MCF 10A (cell line): ENCODE data around the gene IL17D. TPM values are rescaled to one million over a fixed set of nuclear protein-coding genes. Genes with fewer than 3 reads are reported as not detected.

ENCODE experiments used
- BruUV-seq: library from RNA; stranded (reverse); fragments of 400-500 nt; replicated peaks from 2 replicates; lab custom pipeline; 2021; lab: Mats Ljungman, UMichigan
- CTCF ChIA-PET: fragments of 300-600 bp; sonication (Branson Sonifier 250); formaldehyde crosslinking; extraction: SDS; loops from one replicate; lab custom pipeline; 2021; ENCODE audit warnings: antibody characterized with exemption, inconsistent platforms; lab: Yijun Ruan, JAX
- POLR2A ChIA-PET: fragments of 300-600, 350-650 bp; sonication (Branson Sonifier 250); formaldehyde crosslinking; extraction: SDS; loops from one replicate; lab custom pipeline; 2020; ENCODE audit warnings: antibody characterized with exemption, inconsistent platforms; lab: Yijun Ruan, JAX
- DNase-seq: peaks from one replicate; pipeline ENCODE4 v3.0.0-alpha.2; 2018; ENCODE audit not compliant: unreplicated experiment
- H3K27ac Mint-ChIP-seq: one replicate; pipeline ENCODE4 v1.8.0; 2022; ENCODE audit warnings: mild to moderate bottlenecking, low read depth, mixed read lengths; ENCODE audit not compliant: unreplicated experiment
- H3K27me3 Mint-ChIP-seq: one replicate; pipeline ENCODE4 v1.8.0; 2022; ENCODE audit warnings: mixed read lengths; ENCODE audit not compliant: insufficient read depth, unreplicated experiment
- H3K36me3 Mint-ChIP-seq: one replicate; pipeline ENCODE4 v1.8.0; 2022; ENCODE audit warnings: mild to moderate bottlenecking, moderate library complexity, mixed read lengths; ENCODE audit not compliant: insufficient read depth, unreplicated experiment
- H3K4me1 Mint-ChIP-seq: one replicate; pipeline ENCODE4 v1.8.0; 2022; ENCODE audit warnings: mixed read lengths; ENCODE audit not compliant: insufficient read depth, unreplicated experiment
- H3K4me3 Mint-ChIP-seq: one replicate; pipeline ENCODE4 v1.8.0; 2022; ENCODE audit warnings: mild to moderate bottlenecking, moderate library complexity, mixed read lengths; ENCODE audit not compliant: unreplicated experiment
- H3K9me3 Mint-ChIP-seq: one replicate; pipeline ENCODE4 v1.8.0; 2022; ENCODE audit warnings: mixed read lengths; ENCODE audit not compliant: unreplicated experiment
- intact Hi-C: fragments of 100-400 bp; cut with micrococcal nuclease; formaldehyde crosslinking; loops from 2 replicates; pipeline ENCODE4 v1.14.1; 2022
- total RNA-seq: library from RNA; stranded (reverse); gene quantifications from 2 replicates; pipeline ENCODE4 v1.2.3, GENCODE V29; 2022
- TF ChIP-seq, protein P1 (sequence below): fragments of 200-600 bp; IDR thresholded peaks from one replicate; pipeline ENCODE4 v1.8.0; 2022; ENCODE audit warnings: antibody characterized with exemption, mild to moderate bottlenecking; ENCODE audit not compliant: unreplicated experiment

The IL17D gene
- total RNA-seq, 1 experiment from 2014 or later = 0.54 TPM

DNA sequence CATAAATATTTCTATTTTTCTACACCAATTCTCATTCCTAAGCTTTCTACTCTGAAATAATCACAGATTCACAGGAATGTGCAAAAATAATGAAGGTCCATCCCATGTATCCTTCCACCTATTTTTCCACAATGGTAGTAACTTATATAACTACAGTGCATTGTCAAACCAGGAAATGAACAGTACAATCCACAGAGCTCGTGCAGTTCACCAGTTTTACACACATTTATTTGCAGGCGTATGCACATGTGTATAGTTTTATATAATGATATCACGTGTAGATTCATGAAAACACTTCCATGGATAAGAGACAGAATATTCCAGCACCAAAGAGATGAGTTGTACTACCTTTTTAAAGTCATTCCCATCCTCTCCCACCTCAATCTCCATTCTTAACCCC lies 57.4 kb downstream of the IL17D start:
- Mint-ChIP-seq H3K27ac (no peak overlapping the region), H3K36me3 (peaks cover 10% of the 10 kb centered on the region), H3K27me3 (no peaks in the 10 kb centered on the region), H3K4me1 (peaks cover 6% of the 10 kb centered on the region), H3K9me3 (no peaks in the 10 kb centered on the region), H3K4me3 (no peak overlapping the region)
- ChIA-PET POLR2A (no interaction called here), CTCF (no interaction called here)
- no peak for DNase-seq
- BruUV-seq = no TSS peak
- intact Hi-C loops = no loop called here
- TF ChIP-seq, protein P1, sequence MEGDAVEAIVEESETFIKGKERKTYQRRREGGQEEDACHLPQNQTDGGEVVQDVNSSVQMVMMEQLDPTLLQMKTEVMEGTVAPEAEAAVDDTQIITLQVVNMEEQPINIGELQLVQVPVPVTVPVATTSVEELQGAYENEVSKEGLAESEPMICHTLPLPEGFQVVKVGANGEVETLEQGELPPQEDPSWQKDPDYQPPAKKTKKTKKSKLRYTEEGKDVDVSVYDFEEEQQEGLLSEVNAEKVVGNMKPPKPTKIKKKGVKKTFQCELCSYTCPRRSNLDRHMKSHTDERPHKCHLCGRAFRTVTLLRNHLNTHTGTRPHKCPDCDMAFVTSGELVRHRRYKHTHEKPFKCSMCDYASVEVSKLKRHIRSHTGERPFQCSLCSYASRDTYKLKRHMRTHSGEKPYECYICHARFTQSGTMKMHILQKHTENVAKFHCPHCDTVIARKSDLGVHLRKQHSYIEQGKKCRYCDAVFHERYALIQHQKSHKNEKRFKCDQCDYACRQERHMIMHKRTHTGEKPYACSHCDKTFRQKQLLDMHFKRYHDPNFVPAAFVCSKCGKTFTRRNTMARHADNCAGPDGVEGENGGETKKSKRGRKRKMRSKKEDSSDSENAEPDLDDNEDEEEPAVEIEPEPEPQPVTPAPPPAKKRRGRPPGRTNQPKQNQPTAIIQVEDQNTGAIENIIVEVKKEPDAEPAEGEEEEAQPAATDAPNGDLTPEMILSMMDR = no peak

GRCh38 chr13:20767309-20767943 lies 63.9 kb downstream of the IL17D start:
- TF ChIP-seq, protein P1 = no peak
- Mint-ChIP-seq H3K4me1 (peaks cover 9% of the 10 kb centered on the region), H3K9me3 (peaks cover 24% of the 10 kb centered on the region), H3K27ac (no peak overlapping the region), H3K4me3 (no peak overlapping the region), H3K36me3 (peaks cover 30% of the 10 kb centered on the region), H3K27me3 (no peaks in the 10 kb centered on the region)
- intact Hi-C loops = no loop called here
- CTCF ChIA-PET = interaction anchor here (0.5 to 0.6 kb wide), 2 partner anchors 64 to 155 kb away, joined by 3 read pairs; no protein-coding TSS in a partner anchor
- BruUV-seq = no TSS peak
- no peak for DNase-seq
- POLR2A ChIA-PET = interaction anchor here (0.6 to 0.9 kb wide), 3 partner anchors 9 to 79 kb away, joined by 3 read pairs; no protein-coding TSS in a partner anchor

- POLR2A ChIA-PET = no interaction called here
- Mint-ChIP-seq H3K4me3 (no peak overlapping the region), H3K36me3 (peaks cover 39% of the 10 kb centered on the region), H3K9me3 (peaks cover 24% of the 10 kb centered on the region), H3K4me1 (peaks cover 8% of the 10 kb centered on the region), H3K27me3 (no peaks in the 10 kb centered on the region), H3K27ac (no peak overlapping the region)
- BruUV-seq = no TSS peak
- intact Hi-C loops = no loop called here
- DNase-seq = no peak
- CTCF ChIA-PET = interaction anchor here (1.0 kb wide), 1 partner anchor 275 kb away, joined by 4 read pairs; no protein-coding TSS in a partner anchor
- TF ChIP-seq, protein P1 = no peak
Measured at GRCh38 chr13:20769091-20769490, 65.6 kb downstream of the IL17D start.

DNA sequence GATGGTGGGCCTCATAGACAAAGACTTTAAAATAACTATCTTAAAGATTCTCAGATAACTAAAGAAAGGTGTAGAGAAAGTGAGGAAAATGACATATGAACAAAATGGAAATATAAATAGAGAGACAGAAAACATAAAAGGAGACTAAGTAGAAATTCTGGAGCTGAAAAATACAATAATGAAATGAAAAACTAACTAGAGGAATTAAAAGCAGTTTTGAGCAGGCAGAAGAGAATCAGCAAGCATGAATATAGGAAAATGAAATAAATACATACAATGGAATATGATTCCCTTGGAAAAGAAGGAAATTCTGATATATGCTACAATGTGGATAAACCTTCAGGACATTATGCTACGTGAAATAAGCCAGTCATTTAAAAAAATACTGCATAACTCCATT lies 66.3 kb downstream of the IL17D start:
- Mint-ChIP-seq H3K9me3 (peaks cover 24% of the 10 kb centered on the region), H3K4me1 (peaks cover 6% of the 10 kb centered on the region), H3K27me3 (no peaks in the 10 kb centered on the region), H3K36me3 (peaks cover 39% of the 10 kb centered on the region), H3K4me3 (no peak overlapping the region), H3K27ac (no peak overlapping the region)
- POLR2A ChIA-PET = no interaction called here
- TF ChIP-seq, protein P1 = no peak
- no TSS peak for BruUV-seq
- CTCF ChIA-PET = no interaction called here
- intact Hi-C loops = loop anchor here (5.0 kb wide), 1 partner anchor 588 kb away; no protein-coding TSS in a partner anchor
- DNase-seq = no peak

Other genes with a start within 250 kb of the IL17D start
- 15.1 and 21.2 TPM in 2 replicates for gene CRYL1, start 177.8 kb upstream of the IL17D start, total RNA-seq
- gene IFT88, start 136.5 kb upstream of the IL17D start, total RNA-seq = 18.3 and 19.8 TPM in 2 replicates
- 11.3 and 16.5 TPM in 2 replicates for gene EEF1AKMT1, start 70.3 kb downstream of the IL17D start, total RNA-seq
- gene XPO4, start 199.0 kb downstream of the IL17D start, total RNA-seq = 22.5 and 25.8 TPM in 2 replicates